Gastroesophageal sphincter (tissue), 4 donors: ENCODE results near the gene SMKR1. TPM values are rescaled to one million over a fixed set of nuclear protein-coding genes. Genes with fewer than 3 reads are reported as not detected.

Experiments
- ATAC-seq: fragments of 150-250 bp; one replicate; pipeline ENCODE4 v1.9.1; 2016; ENCODE audit warnings: mild to moderate bottlenecking, moderate library complexity
- H3K27ac ChIP-seq, 4 donors: fragments of 200-600 bp; sonication (generic) in 3 of 4; 1 replicate in 3 of 4; 2 replicates in 1 of 4; pipeline ENCODE4 v1.5.1; 2016 to 2019
- H3K27me3 ChIP-seq: fragments of 200-600 bp; sonication (generic); one replicate; pipeline ENCODE4 v1.5.1; 2019
- H3K36me3 ChIP-seq, 2 donors: fragments of 200-600 bp; sonication (generic); one replicate each; pipeline ENCODE4 v1.5.1; 2019; ENCODE audit warnings: control low read depth in 1 of 2
- H3K4me1 ChIP-seq, 3 donors: fragments of 200-600 bp; sonication (generic); 1 replicate in 2 of 3; 2 replicates in 1 of 3; pipeline ENCODE4 v1.5.1; 2016 to 2019; ENCODE audit warnings: control low read depth in 2 of 3
- H3K4me3 ChIP-seq, 2 donors: fragments of 200-600 bp; sonication (generic); one replicate each; pipeline ENCODE4 v1.5.1; 2019; ENCODE audit warnings: mild to moderate bottlenecking in 1 of 2, moderate library complexity in 1 of 2
- H3K9me3 ChIP-seq, 3 donors: fragments of 200-600 bp; sonication (generic); one replicate each; pipeline ENCODE4 v1.5.1; 2017 to 2019; ENCODE audit warnings: control low read depth in 2 of 3
- CTCF ChIP-seq, 4 experiments: fragments of 200-600 bp in 2 of 4; fragments of 450-650 bp in 2 of 4; sonication (generic) in 1 of 4; IDR thresholded peaks; one replicate each; pipeline ENCODE4 v1.5.1; 2017 to 2019; ENCODE audit warnings: antibody characterized with exemption in 4 of 4, mild to moderate bottlenecking in 2 of 4, moderate library complexity in 2 of 4
- EP300 ChIP-seq: sonication (generic); formaldehyde crosslinking; IDR thresholded peaks from one replicate; pipeline ENCODE4 v1.6.1; 2017; ENCODE audit warnings: antibody characterized with exemption, mild to moderate bottlenecking
- POLR2A ChIP-seq, 2 donors: fragments of 450-650 bp; IDR thresholded peaks; one replicate each; pipeline ENCODE4 v1.6.1; 2017; ENCODE audit warnings: antibody characterized with exemption in 2 of 2, mild to moderate bottlenecking in 2 of 2, moderate library complexity in 1 of 2
- POLR2AphosphoS5 ChIP-seq: sonication (generic); formaldehyde crosslinking; IDR thresholded peaks from one replicate; pipeline ENCODE4 v1.6.1; 2017; ENCODE audit warnings: antibody characterized with exemption
- WGBS, 2 donors: methylation state at CpG; one replicate each; pipeline ENCODE4 v1.1.5; 2018; ENCODE audit warnings: low coverage in 1 of 2; 5-methylcytosine and 5-hydroxymethylcytosine counted together
- total RNA-seq, 4 donors: library from RNA; depleted of rRNA; stranded (reverse); fragments of >200 nt; gene quantifications; one replicate each; pipeline ENCODE4 v1.1.0, GENCODE V29; 2016

The SMKR1 gene
- total RNA-seq, 4 donors from 2014 or later = not detected

- Histone ChIP-seq H3K27me3 (no peaks in the 10 kb centered on the region), H3K27ac (no peak overlapping the region), H3K4me3 (no peak overlapping the region), H3K4me1 (no peaks in the 10 kb centered on the region), H3K9me3 (no peaks in the 10 kb centered on the region), H3K36me3 (no peaks in the 10 kb centered on the region)
- WGBS, 2 donors = 78 to 83% methylated on average over 2 of the region's 2 CpGs
- TF ChIP-seq POLR2A (IDR thresholded peaks at IDR 0.05) (no peak), EP300 (no peak), CTCF (IDR thresholded peaks at IDR 0.05) (no peak), POLR2AphosphoS5 (no peak)
- ATAC-seq = no peak
Measured at GRCh38 chr7:129492391-129492790, 9.9 kb upstream of the SMKR1 start.

GRCh38 chr7:129493555-129493954 lies 8.8 kb upstream of the SMKR1 start:
- Histone ChIP-seq H3K9me3 (no peaks in the 10 kb centered on the region), H3K4me3 (no peak overlapping the region), H3K36me3 (no peaks in the 10 kb centered on the region), H3K4me1 (no peaks in the 10 kb centered on the region), H3K27ac (no peak overlapping the region), H3K27me3 (no peaks in the 10 kb centered on the region)
- ATAC-seq = no peak
- TF ChIP-seq CTCF (IDR thresholded peaks at IDR 0.05) (no peak), POLR2AphosphoS5 (no peak), POLR2A (IDR thresholded peaks at IDR 0.05) (no peak), EP300 (no peak)
- 83 to 93% methylated on average over 1 of the region's 1 CpG for WGBS, 2 donors

GRCh38 chr7:129494041-129494440 lies 8.3 kb upstream of the SMKR1 start:
- Histone ChIP-seq H3K36me3 (no peaks in the 10 kb centered on the region), H3K9me3 (no peaks in the 10 kb centered on the region), H3K27ac (no peak overlapping the region), H3K27me3 (no peaks in the 10 kb centered on the region), H3K4me3 (no peak overlapping the region), H3K4me1 (no peaks in the 10 kb centered on the region)
- ATAC-seq = no peak
- 40 to 52% methylated on average over 3 to 4 of the region's 5 CpGs for WGBS, 2 donors
- TF ChIP-seq CTCF (IDR thresholded peaks at IDR 0.05) (no peak), POLR2AphosphoS5 (no peak), POLR2A (IDR thresholded peaks at IDR 0.05) (no peak), EP300 (no peak)

- H3K27ac ChIP-seq = no peak overlapping the region
- 30 to 67% methylated on average over 1 of the region's 1 CpG for WGBS, 2 donors
- no peaks in the 10 kb centered on the region for H3K27me3 ChIP-seq
- no peak for TF ChIP-seq CTCF (IDR thresholded peaks at IDR 0.05)
- no peak for TF ChIP-seq POLR2AphosphoS5
- TF ChIP-seq POLR2A (IDR thresholded peaks at IDR 0.05) = no peak
- TF ChIP-seq EP300 = no peak
- no peak for ATAC-seq
- no peaks in the 10 kb centered on the region for H3K4me1 ChIP-seq
- H3K4me3 ChIP-seq = no peak overlapping the region
- no peaks in the 10 kb centered on the region for H3K36me3 ChIP-seq
- H3K9me3 ChIP-seq = no peaks in the 10 kb centered on the region
Measured at GRCh38 chr7:129495987-129496386, 6.3 kb upstream of the SMKR1 start.

- 70 to 71% methylated on average over 1 to 7 of the region's 7 CpGs for WGBS, 2 donors
- Histone ChIP-seq H3K4me3 (no peak overlapping the region), H3K9me3 (no peaks in the 10 kb centered on the region), H3K4me1 (peaks cover 0 to 2% (median 0%) of the 10 kb centered on the region in 3 donors), H3K27ac (no peak overlapping the region), H3K36me3 (no peaks in the 10 kb centered on the region), H3K27me3 (no peaks in the 10 kb centered on the region)
- no peak for ATAC-seq
- TF ChIP-seq POLR2AphosphoS5 (no peak), CTCF (IDR thresholded peaks at IDR 0.05) (no peak), POLR2A (IDR thresholded peaks at IDR 0.05) (no peak), EP300 (no peak)
Measured at GRCh38 chr7:129496653-129497052, 5.7 kb upstream of the SMKR1 start.
